AG08395 (cell line): ENCODE measurements around the gene LHX5.
"Not testable (repeated sequence)": the region's sequence is repeated elsewhere in the genome, so short reads cannot be mapped to it uniquely, and the experiment has no call there.

Source experiments
- DNase-seq: peaks from one replicate; pipeline ENCODE4 v3.0.0; 2012; ENCODE audit warnings: mixed read lengths, low spot score

LHX5 gene

DNA sequence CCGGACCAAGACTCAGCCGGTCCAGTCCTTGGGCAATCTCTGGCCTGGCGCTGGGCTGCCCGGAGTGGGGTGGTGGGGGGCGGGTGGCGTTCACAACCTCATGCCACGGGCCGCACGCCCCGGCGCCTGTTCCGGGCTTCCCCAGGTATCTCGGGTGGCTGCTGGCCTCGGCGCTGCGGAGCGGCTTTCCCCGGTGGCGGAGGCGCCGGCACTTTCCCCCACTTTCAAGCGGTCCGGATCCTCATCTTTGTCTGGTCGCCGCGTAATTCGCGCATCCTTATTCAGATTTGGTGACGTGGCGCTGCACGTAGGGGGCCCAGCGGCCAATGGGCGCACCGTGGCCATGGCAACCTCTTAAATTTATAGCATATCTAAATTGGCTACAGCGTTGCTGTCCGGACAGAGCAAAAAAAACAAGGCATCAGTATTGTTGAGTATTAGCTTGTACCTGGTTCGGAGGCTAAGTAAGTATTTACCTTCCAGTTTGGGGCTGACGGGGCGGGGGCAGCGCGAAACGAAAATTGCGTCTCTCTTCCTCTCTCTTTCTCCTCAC, at the start of gene LHX5:
TSS of gene LHX5 (minus strand) at position 253 of the 553 bp plus-strand sequence. CDS start 373 bp downstream, outside the sequence.
- no peak for DNase-seq

DNA sequence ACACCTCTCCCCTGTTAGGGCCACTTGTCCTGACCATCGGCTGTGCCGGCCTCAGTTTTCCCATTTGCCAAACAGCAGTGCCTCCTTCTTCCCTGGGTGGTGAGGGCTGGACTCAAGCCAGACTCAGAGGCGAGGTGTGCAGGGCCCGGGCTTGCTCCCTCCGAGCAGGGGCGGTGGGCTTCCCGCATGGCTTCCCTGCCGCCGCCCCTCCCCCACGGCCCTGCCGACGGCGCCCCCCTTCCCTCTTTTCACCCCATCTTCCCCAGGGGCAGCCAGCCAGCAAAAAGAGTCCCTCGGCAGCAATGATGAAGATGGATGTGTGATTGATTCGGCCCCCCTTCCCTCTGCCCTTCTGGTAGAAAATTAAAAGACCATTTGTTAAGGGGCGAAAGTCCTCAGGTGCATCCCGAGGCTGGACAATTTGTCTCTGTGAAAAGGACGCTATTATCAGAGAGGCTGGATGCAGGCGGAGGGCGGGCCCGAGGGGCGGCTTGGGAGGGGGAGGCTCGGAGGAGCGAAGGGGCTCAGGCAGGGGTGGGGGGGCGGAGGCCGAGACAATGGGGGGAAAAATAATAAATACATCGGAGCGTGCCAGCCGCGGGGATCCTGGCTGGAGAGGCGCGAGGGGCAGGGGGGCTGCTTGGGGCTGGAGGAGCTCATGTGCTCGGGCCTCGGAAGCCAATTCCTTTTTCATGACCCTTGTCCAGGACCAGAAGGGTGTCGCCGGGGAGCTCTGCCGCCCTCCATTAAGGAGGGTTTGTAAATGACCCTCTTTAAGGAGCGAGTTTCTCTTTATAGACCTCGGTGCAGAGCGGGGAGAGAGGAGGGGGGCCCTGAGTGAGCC, 48.0 kb upstream of the LHX5 start:
- DNase-seq, result no peak

DNA sequence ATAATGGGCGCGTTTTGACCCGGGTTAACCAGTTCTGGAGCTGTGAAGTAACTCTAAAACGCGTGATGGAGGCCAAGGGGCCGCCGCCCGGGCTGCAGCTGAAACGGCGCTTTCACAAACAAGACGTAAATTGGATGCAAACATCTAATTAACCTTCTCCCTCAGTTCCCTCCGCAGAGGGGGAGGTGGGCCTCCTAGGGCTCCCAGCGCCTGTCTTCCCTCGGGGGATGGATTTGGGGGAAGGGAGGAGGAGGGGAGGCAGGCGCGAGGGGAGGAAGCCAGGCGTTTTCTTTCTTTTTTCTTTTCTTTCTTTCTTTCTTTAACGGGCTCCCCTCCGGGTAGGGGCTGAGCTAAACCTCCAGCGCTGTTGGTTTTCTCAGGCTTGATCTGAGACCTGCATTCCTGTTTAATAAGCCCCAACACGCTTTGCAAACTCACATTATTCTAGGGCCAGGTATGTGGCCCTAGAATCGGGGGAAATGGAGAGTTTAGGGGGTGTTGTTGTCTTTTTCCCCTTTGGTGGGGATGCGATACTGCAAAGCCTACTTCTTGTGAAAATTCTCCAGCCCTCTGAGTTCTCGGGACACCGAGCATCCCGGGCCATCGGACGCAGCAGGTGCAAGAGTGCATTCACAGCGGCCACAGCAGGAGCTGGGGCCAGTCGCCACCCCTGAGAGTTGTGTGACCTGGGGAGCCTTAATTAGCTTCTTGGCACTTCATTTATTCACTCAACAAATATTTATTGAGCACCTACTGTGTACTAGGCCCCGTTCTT, 43.6 kb upstream of the LHX5 start:
- no peak for DNase-seq

DNA sequence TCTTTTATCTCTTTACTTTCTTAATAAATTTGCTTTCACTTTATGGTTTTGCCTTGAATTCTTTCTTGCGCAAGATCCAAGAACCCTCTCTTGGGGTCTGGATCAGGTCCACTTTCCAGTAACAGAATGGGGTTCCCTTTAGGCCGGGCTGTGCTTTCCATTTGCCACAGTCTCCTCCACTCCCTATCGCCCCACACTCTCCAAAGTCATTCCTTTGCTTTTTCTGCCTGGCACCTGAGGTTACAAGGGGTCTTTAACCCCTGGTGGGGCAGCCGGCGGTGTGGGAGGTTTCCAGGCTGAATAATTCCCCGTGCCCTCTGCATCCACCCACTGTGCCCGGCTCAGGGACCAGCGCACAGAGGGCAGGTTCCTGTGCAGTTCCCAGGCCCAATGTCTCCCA, 42.9 kb upstream of the LHX5 start:
- no peak for DNase-seq

DNA sequence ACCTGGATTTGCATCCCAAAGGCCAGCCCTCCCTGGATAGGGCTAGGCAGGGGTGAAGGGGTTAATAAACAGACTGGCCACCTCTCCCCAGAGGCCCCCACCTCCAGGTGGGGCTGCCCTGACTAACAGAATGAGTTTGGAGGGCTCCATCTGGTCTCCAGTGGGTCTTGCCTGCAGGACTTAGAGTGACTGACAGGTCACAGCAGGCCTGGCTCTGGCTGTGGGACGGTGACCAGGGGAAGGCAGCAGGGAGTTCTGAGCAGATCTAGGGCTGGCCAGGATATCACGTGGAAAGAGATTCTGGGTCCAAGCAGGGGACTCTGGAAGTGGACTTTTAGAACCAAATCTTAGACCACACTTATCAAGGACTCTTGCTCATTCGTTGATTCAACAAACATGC, 40.9 kb upstream of the LHX5 start:
- no peak for DNase-seq

DNA sequence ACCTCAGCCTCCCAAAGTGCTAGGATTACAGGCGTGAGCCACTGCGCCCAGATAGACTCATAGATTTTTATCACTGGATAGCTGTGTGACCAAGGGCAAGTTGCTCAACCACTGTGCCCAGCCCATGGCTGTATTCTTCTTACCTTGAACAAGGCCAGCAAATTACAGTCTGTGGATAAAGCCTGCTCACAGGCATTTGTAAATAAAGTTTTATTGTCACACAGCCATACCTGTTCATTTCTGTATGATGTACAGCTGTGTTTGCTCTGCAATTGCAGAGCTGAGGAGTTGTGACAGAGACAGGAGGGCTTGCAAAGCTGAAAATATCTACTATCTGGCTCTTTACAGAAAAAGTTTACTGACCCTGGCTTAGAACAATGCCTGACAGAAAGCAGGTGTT, 35.2 kb upstream of the LHX5 start:
- no peak for DNase-seq

DNA sequence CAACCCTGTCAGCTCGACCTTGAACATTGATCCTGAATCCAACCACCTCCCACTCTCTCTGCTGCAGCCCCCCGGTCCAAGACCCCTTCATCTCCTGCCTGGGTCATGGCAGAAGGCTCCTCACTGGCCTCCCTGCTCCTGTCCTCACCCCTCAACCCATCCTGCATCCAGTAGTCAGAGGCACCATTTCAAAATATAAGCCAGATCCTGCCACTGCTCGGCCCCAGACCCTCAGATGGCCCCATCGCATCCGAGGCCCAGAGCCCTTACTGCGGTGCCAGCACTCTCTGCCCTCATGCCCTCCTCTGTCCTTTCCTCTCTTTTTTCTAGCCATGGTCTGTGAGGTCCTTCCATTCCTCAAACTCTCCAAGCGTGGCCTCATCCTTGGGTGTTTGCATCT, 34.3 kb upstream of the LHX5 start:
- no peak for DNase-seq

DNA sequence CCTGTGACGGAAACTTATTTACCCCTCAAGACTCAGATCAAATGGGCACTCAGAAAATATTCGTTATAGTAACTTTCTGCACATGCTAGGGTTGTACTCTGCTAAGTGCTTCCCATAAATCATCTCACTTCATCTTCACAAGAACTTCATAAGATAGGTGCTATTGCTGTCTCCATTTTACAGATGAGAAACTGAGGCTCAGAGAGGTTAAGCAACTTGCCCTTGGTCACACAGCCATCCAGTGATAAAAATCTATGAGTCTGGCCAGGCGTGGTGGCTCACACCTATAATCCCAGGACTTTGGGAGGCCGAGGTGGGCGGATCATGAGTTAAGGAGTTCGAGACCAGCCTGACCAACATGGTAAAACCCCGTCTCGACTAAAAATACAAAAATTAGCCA, 33.2 kb upstream of the LHX5 start:
- no peak for DNase-seq

DNA sequence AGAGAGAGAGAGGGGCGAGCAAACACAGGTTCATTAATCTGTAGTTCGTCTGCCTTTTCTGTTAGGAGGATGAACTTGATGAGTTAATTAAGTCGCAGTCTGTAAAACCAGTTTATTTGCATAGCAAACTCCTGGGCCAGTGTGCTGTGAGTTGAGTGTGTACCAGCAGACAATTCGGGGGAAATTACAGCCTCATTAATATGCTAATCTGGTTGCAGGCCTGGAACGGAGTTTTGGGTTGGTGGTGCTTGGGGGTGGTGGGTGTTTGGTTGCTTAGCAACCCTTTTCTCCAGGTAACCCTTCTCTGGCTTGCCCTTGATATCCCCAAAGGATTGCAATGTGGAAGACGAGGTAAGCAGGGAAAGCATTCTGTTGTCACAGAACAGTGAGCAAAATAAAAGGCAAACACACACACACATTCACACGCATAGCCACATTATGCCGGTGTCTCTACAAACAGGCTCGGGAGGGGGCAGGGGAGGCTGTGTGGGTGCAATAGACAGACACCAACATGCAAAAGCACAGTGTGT, 29.2 kb upstream of the LHX5 start:
- DNase-seq, result no peak

DNA sequence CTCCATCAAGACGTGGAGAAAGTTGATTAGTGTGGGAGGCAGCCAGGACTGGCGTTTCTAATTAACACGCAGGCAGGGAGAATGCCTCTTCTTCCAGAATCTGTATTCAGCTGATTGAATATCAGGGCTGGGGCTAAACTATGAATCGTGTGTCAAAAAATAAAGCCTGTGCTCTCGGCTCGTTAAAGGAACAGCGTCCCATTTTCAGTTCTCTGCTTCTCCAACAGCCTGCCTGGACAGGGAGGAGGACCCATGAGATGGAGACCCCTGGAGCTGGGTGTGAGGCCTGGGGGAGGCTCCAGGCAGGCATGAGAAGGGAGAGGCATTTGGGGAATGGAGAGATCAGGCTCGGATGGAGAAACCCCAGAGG, 28.6 kb upstream of the LHX5 start:
- no peak for DNase-seq

DNA sequence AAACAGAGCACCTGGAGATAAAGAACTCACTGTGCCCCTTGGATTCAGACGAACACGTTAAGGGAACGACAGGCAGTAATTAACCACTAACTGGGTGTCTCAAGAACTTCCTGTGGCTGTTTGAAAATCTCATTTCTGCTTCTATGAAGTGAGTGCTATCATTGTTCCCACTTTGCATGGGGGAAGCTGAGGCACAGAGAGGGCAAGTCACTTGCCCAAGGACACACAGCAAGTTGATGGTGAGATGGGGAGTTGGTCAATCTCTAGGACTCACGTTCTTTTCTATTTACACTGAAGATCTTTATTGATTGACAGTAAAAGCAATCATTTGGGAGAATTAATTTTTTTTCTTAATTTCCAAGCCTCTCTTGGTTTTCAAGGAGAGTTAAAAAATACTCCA, 26.8 kb upstream of the LHX5 start:
- no peak for DNase-seq

DNA sequence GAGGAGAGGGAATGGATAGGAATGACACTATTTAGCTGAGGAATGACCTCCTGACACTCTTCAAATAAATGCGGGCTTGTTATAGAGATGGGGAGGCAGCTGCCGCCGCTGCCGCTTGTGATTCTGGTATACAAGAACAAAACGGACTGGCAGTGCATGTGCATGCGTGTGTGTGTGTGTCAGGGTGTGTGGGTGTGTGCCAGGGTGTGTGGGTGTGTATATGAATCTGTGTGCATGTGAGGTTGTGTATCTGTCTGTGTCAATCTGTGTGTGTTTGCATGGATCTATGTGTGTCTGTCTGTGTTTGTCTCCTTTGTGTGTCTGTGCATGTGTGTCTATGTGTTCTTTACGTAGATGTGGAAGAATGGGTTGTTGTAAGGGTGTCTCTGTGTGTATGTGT, 26.0 kb upstream of the LHX5 start:
- DNase-seq, result no peak

DNA sequence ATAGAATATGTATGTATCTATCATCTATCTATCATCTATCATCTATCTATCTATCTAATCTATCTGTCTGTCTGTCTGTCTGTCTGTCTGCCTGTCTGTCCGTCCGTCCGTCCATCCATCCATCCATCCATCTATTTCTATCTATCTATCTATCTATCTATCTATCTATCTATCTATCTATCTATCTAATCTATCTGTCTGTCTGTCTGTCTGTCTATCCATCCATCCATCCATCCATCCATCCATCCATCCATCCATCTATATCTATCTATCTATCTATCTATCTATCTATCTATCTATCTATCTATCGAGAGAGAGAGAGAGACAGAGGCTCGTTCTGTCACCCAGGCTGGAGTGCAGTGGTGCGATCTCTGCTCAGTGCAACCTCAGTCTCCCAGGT, 24.3 kb upstream of the LHX5 start:
- not testable (repeated sequence) for DNase-seq

DNA sequence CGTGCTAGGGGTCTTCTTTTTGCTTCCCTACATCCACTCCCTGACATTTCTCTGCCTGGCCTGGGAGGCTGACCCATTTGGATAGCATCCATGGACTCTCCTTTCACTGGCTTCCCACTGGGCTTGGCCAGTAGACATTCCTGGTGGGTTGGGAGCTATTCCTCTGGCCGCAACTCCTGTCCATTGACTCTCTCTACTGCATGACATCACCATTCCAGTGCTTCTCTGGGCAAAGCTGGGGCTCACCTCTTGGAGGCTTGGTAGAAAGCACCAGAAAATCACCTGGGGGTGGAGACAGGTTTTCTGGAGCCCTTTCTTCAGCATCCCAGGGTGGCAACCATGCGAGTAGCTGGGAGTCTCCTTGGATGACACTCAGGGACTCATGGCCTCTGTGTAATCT, 16.7 kb upstream of the LHX5 start:
- DNase-seq, result no peak

DNA sequence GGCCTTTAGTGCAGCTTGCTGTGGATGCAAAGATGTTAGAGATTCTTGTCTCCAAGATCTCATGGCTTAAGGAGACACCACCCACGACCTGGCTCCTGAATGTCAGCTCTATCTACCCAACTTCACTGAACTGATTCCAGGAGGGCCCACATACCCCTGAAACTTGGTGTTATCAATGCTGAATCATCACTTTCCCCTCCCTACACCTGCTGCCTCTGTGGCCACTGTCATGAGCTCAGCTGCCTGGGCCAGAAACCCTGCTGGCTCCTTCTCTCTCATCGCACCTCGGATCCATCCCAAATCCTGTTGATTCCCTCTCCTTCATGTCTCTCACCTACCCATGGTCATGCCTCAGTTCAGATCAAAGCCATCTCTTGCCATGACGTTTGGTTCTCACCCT, 15.1 kb upstream of the LHX5 start:
- no peak for DNase-seq

DNA sequence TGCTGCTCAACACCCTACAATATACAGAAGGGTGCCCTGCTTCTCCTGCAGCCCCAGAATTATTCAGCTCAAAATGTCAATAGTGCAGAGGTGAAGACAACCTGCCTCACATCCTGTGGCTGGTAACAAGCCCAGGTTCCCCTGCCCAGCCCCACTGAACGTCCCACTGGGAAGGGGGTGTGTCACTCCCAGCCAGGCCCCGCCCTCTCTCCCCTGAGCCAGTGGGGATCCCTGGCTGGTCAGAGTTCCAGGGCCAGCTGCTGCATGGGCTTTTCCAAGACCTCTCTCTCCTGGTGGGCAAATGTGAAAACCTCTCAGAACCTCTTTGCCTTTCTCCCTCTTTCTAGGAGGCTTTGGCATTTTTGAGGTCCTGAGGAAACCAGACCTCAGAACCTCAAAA, 13.7 kb upstream of the LHX5 start:
- no peak for DNase-seq

DNA sequence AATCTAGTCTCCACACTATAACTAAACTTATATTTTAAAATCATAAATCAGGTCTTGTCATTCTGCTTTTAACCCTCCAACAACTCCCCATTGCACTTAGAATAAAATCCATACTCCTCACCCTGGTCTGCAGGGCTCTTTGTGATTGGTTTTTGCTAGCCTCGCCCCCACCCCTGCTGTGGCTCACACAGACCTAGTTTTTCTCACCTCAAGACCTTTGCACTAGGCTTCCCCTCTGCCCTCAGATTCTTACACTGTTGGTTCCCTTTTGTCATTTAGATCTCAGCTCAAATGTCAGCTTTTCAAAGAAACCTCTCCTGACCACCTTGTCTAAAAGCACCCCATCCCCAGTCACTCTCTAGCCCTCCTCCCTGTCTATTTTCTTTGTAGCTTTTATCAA, 10.7 kb upstream of the LHX5 start:
- DNase-seq, result no peak

DNA sequence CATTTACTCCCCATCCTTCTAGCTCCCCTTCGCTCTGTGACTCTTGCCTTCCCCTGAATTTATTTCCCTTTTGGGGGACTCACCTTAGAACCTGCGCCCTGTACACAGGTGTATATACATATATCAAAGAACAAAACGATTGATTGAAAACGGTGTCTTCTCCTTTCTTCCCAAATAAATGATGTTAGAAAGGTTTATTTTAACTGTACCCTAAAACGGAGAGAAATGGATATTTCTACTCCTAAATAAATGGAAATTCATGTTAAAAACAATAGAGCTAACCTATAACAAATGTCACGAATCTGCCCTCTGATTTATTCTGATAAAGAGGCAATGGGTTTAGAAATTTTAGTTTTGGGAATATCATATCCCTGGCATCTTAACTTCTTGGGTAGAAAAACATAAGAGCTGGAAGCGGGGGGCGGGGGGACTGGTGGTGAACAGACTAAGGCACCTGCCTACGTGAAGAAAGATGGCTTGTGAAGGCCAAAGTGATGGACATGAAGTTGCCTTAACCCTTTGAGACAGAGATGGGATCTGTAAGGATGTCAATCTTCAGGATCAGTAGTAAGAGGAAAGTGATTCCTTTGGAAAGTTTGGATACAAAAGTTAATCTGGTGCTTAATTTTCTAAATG, 8.8 kb upstream of the LHX5 start:
- DNase-seq, result no peak

DNA sequence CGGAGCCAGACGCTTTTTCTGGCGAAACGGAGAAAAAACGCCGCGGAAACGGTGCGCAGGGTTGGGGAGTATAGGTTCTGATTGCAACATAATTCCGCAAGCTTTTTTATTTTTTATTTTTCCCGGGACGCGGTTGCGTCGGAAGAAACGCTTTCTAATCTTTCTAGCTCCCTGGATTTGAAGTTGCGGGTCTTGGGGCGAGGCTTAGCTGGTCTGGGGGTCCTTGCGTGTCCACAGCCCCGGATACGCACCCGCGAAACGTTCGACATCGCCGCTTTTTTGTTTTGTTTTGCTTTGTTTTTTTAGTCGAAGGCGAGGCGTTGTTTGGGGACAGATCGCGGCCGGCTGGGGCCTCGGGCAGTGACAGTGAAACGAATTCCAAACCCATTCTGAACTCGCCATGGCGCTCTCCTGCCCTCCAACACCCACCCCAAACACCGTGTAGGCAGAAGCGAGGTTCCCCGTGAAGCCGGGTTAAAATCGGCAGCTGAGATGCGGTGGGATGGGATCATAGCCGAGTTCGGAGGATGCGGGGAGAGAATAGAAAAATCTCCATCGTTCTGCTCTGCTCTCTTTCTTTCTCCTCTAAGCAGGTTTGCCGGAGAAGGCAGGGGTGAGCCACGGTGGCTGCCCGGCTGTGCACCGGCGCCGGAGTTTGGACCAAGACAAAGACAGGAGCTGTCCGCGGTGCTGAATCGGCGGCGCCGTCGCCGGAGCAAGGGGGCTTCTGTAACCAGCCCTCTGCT, 8.1 kb upstream of the LHX5 start:
- DNase-seq, result peak; percentile 56

DNA sequence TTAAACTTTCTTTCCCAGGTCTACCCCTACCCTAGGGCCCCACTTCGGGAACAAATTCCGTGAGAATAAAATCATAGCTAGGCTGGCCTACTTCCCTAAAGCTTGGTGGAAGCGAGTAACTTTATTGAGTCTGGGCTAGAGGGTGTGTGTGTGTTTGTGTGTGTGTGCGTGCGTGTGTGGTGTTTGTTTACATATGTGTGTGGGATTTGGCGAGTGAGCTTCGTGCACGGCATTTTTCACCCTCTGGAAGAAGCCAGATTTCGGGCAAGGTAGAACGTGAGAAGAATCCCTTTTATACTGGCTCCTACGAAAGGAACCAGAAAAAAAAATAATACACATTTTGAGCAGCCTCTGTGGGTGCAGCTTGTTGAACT, 7.5 kb upstream of the LHX5 start:
- DNase-seq, result no peak

DNA sequence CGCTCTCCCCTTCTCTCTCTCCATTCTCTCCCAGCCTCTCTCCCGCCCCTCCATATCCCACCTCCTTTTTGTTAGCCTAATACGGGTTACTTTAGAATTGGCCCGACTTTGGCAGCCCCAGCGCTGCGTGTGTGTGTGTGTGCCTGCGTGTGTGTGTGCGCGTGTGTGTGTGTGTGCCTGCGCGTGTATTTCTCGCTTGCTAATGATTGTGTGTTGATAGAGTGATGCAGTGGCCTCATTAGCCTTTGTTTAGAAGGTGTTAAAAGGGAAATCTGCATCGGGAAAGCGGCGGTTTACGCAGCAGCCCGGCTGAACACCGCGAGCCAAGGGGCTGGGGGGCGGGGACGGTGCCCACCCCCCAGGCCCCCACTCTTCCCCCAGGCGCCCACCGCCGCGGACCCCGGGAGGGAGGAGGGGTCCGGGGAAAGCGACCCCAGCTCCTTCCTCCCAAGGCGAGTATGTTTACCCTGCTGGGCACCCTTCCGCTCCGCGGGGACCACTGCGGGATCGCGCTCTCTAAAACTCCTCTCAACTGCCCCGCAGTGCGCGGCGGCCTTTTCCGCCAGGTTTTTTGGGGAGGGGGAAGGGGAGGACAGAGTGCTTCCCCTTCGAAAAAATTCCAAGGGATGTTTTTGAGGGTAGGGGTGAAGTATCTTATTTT, 6.8 kb upstream of the LHX5 start:
- no peak for DNase-seq
